ENCODE results near the gene CC2D1B. TPM values are rescaled to one million over a fixed set of nuclear protein-coding genes. Genes with fewer than 3 reads are reported as not detected.

CC2D1B gene
- polyA plus RNA-seq, 1 donor from 2014 or later: 20.1 TPM

- TF ChIP-seq CTCF (IDR thresholded peaks at IDR 0.05; ENCODE audit: poor library complexity, severe bottlenecking): no peak
- TF ChIP-seq MXI1 (conservative IDR thresholded peaks at IDR 0.05; ENCODE audit: poor library complexity, severe bottlenecking): no peak
- TF ChIP-seq POLR2AphosphoS5 (IDR thresholded peaks at IDR 0.05): no peak
Measured at GRCh38 chr1:52360595-52360968, 5.4 kb downstream of the CC2D1B start (continued).

DNA sequence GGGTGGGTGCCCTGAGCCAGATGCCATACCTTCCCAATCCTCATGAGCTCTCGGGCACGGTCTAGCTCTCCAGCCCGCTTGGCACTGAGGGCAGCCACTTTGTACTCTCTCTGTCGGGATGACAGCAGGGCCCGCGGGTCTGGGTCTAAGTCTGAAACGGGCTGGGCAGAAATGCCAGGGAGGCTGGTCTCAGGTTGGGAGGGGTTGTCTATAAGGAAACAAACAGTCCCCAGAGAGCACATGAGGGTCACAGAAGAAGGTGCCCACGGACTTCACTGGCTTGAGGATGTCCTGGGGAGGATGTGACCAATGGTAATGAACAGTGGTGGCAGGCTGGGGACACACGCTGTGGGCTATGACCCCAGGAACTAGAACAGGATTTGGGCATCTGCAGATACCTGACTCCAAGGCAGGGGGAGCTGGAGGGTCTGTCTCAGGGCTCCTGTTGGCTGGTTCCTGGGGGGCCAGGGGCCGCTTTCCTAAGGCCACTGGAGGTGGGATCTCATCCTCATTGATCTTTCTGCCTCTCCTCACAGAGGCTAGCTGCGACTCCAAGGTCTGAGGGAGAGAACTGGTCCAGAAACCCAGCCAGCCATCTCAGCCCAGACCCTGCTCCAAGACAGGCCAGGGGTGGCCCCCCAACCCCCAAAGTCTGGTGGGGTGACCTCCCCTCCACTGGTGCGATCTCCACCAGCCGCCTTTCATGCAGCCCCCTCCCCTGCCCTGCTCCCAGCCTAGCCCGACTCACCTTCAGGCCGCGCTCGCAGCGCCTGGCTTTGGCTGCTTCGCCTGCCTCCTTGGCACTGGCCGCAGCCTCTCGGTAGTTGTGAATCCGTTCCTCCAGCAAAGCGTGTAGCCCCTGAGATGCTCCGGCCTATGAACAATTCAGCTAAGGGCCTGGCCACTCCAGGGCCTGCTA is 6.1 kb downstream of the CC2D1B start:
- no peak overlapping the region for H2AFZ ChIP-seq (ENCODE audit: low read depth, low read length)
- no peak overlapping the region for H3K27ac ChIP-seq (ENCODE audit: low read length)
- H3K79me2 ChIP-seq (replicated peaks; ENCODE audit: insufficient read depth, low read length): peaks cover 10% of the 10 kb centered on the region
- no peak overlapping the region for H3K4me2 ChIP-seq (ENCODE audit: low read length)
- no peaks in the 10 kb centered on the region for H4K20me1 ChIP-seq (ENCODE audit: insufficient read depth)
- H3K9ac ChIP-seq (ENCODE audit: low read length): no peak overlapping the region
- no peak overlapping the region for H3K4me3 ChIP-seq (ENCODE audit: low read length)
- no peaks in the 10 kb centered on the region for H3K9me3 ChIP-seq (ENCODE audit: low read length)
- TF ChIP-seq MXI1 (conservative IDR thresholded peaks at IDR 0.05; ENCODE audit: poor library complexity, severe bottlenecking) (no peak), CTCF (IDR thresholded peaks at IDR 0.05; ENCODE audit: poor library complexity, severe bottlenecking) (no peak), EZH2 (IDR thresholded peaks at IDR 0.05; ENCODE audit: borderline replicate concordance, insufficient read depth, low read length, poor library complexity, severe bottlenecking) (no peak), RAD21 (conservative IDR thresholded peaks at IDR 0.05) (no peak), SMC3 (conservative IDR thresholded peaks at IDR 0.05; ENCODE audit: poor library complexity) (no peak), POLR2AphosphoS5 (IDR thresholded peaks at IDR 0.05) (no peak), TAF1 (IDR thresholded peaks at IDR 0.05; ENCODE audit: low read depth) (no peak), EP300 (conservative IDR thresholded peaks at IDR 0.05; ENCODE audit: poor library complexity, severe bottlenecking) (no peak)
- TF ChIP-seq, protein P1, sequence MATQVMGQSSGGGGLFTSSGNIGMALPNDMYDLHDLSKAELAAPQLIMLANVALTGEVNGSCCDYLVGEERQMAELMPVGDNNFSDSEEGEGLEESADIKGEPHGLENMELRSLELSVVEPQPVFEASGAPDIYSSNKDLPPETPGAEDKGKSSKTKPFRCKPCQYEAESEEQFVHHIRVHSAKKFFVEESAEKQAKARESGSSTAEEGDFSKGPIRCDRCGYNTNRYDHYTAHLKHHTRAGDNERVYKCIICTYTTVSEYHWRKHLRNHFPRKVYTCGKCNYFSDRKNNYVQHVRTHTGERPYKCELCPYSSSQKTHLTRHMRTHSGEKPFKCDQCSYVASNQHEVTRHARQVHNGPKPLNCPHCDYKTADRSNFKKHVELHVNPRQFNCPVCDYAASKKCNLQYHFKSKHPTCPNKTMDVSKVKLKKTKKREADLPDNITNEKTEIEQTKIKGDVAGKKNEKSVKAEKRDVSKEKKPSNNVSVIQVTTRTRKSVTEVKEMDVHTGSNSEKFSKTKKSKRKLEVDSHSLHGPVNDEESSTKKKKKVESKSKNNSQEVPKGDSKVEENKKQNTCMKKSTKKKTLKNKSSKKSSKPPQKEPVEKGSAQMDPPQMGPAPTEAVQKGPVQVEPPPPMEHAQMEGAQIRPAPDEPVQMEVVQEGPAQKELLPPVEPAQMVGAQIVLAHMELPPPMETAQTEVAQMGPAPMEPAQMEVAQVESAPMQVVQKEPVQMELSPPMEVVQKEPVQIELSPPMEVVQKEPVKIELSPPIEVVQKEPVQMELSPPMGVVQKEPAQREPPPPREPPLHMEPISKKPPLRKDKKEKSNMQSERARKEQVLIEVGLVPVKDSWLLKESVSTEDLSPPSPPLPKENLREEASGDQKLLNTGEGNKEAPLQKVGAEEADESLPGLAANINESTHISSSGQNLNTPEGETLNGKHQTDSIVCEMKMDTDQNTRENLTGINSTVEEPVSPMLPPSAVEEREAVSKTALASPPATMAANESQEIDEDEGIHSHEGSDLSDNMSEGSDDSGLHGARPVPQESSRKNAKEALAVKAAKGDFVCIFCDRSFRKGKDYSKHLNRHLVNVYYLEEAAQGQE (IDR thresholded peaks at IDR 0.05; ENCODE audit: borderline replicate concordance): no peak
- no peaks in the 10 kb centered on the region for H3F3A ChIP-seq (ENCODE audit: insufficient read depth, low read length, poor library complexity, severe bottlenecking)
- H3K36me3 ChIP-seq (ENCODE audit: insufficient read depth, low read length): peaks cover 4% of the 10 kb centered on the region
- no peaks in the 10 kb centered on the region for H3K9me2 ChIP-seq (ENCODE audit: insufficient read depth, low read length)
- no peaks in the 10 kb centered on the region for H3K27me3 ChIP-seq (ENCODE audit: insufficient read depth, low read depth, low read length)

Measured in neural cell (in vitro differentiated cells).